ENCODE results near the gene TBL1Y. TPM values are rescaled to one million over a fixed set of nuclear protein-coding genes. Genes with fewer than 3 reads are reported as not detected.
A peak's percentile ranks its signal among the peaks of the same experiment; 100 is the strongest.
"Not testable (repeated sequence)": the region's sequence is repeated elsewhere in the genome, so short reads cannot be mapped to it uniquely, and the experiment has no call there.

Gene TBL1Y
- total RNA-seq, 1 donor from 2014 or later = not detected

GRCh38 chrY:7041983-7042382 is 131.5 kb downstream of the TBL1Y start:
- Mint-ChIP-seq H3K27ac (no peak overlapping the region), H3K36me3 (ENCODE audit: low read depth) (no peaks in the 10 kb centered on the region), H3K4me3 (no peak overlapping the region), H3K4me1 (ENCODE audit: low read depth) (no peaks in the 10 kb centered on the region), H3K27me3 (ENCODE audit: insufficient read depth) (no peaks in the 10 kb centered on the region), H3K9me3 (no peaks in the 10 kb centered on the region)
- no peak for DNase-seq (ENCODE audit: low spot score)
- intact Hi-C loops (cut with micrococcal nuclease) = no loop called here

GRCh38 chrY:7052461-7052860 is 142.0 kb downstream of the TBL1Y start:
- H3K4me1 Mint-ChIP-seq (ENCODE audit: low read depth); DNase-seq (ENCODE audit: low spot score); H3K27me3 Mint-ChIP-seq (ENCODE audit: insufficient read depth); intact Hi-C loops (cut with micrococcal nuclease); H3K36me3 Mint-ChIP-seq (ENCODE audit: low read depth); H3K4me3 Mint-ChIP-seq; H3K27ac Mint-ChIP-seq; H3K9me3 Mint-ChIP-seq: not testable (repeated sequence)

DNA sequence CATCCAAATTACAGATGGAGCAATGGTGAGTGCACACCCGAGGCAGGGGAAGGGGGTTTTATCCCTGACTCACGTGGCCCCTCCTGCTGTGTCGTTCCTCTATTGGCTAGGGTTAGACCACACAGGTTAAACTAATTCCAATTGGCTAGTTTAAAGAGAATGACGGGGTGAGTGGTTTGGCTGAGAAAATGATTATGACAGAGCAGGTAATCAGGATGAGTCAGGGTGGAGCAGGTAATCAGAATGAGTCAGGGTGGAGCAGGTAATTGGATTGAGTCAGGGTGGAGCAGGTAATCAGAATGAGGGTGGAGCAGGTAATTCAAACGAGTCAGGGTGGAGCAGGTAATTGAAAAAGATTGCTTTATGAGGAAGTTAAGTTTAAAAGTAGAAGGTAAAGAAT is 146.4 kb downstream of the TBL1Y start:
- peaks cover 3% of the 10 kb centered on the region for H3K27me3 Mint-ChIP-seq (ENCODE audit: insufficient read depth)
- no peak overlapping the region for H3K27ac Mint-ChIP-seq
- H3K4me1 Mint-ChIP-seq (ENCODE audit: low read depth) = no peaks in the 10 kb centered on the region
- H3K9me3 Mint-ChIP-seq = no peaks in the 10 kb centered on the region
- DNase-seq (ENCODE audit: low spot score) = no peak
- no peak overlapping the region for H3K4me3 Mint-ChIP-seq
- H3K36me3 Mint-ChIP-seq (ENCODE audit: low read depth) = no peaks in the 10 kb centered on the region
- intact Hi-C loops (cut with micrococcal nuclease) = no loop called here

DNA sequence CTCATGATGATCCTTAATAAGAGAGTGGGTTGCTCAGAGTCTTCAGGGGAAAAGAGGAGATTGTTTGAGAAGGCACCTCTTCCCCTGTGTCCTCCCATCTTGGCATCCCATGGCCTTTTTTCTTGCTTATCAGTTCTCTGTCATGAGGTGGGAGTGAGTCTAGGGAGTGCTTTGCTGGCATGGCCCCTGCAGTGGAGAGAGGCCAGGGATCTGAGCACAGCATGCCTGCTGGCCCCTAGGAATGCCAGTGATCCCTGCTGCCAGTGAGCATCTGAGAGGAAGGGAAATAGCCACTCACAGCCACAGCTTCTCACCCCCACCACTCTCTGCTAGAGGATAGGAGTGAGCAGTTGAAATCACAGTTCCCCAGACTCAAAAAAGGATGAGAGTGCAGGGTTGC is 168.2 kb downstream of the TBL1Y start:
- DNase-seq (ENCODE audit: low spot score) = no peak

DNA sequence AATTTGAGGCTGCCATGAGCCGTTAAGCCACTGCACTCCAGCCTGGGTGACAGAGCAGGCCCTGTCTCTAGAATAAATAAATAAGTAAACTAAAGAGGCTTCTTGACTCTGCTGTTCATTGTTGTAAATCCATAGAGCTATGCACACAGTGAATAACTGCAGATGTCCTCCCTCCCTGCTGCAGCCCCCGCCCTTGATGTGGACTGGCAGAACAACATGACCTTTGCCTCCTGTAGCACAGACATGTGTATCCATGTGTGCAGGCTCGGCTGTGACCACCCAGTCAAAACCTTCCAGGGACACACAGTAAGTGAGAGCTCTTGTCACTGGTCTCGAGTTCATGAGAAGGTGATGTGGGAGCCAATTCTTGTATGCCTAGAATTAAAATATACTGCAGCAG is 170.1 kb downstream of the TBL1Y start:
- intact Hi-C loops (cut with micrococcal nuclease); DNase-seq (ENCODE audit: low spot score); H3K9me3 Mint-ChIP-seq; H3K27me3 Mint-ChIP-seq (ENCODE audit: insufficient read depth); H3K36me3 Mint-ChIP-seq (ENCODE audit: low read depth); H3K4me3 Mint-ChIP-seq; H3K4me1 Mint-ChIP-seq (ENCODE audit: low read depth); H3K27ac Mint-ChIP-seq: not testable (repeated sequence)

More for the DNA sequence above, 168.2 kb downstream of the TBL1Y start:
- Mint-ChIP-seq H3K9me3 (no peaks in the 10 kb centered on the region), H3K4me3 (no peak overlapping the region), H3K27me3 (ENCODE audit: insufficient read depth) (peaks cover 2% of the 10 kb centered on the region), H3K27ac (no peak overlapping the region), H3K4me1 (ENCODE audit: low read depth) (no peaks in the 10 kb centered on the region), H3K36me3 (ENCODE audit: low read depth) (no peaks in the 10 kb centered on the region)
- intact Hi-C loops (cut with micrococcal nuclease) = no loop called here

DNA sequence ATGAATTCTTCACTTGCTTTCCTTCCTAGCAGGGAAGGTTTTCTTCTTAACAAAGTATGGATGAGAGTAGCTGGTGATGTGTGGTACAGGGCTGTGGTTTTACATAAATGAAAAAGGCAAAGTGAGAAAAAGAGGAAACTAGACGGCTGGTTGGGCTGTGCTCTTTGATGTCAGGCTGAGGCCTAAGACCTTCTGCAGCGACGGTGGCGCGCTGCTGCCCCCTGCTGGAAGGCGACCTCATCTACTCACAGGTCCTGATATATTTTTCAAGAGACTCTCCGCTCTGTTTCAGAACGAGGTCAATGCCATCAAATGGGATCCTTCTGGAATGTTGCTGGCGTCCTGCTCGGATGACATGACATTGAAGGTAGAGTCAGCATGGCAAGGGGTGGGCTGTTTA is 175.1 kb downstream of the TBL1Y start:
- Mint-ChIP-seq H3K4me1 (ENCODE audit: low read depth) (peaks cover 7% of the 10 kb centered on the region), H3K27me3 (ENCODE audit: insufficient read depth) (peaks cover 2% of the 10 kb centered on the region), H3K4me3 (no peak overlapping the region), H3K36me3 (ENCODE audit: low read depth) (no peaks in the 10 kb centered on the region), H3K9me3 (no peaks in the 10 kb centered on the region), H3K27ac (no peak overlapping the region)
- DNase-seq (ENCODE audit: low spot score) = peak; percentile 63
- intact Hi-C loops (cut with micrococcal nuclease) = loop anchor here (1.0 kb wide), 1 partner anchor 121 kb away; no protein-coding TSS in a partner anchor

GRCh38 chrY:7092836-7093235 is 182.3 kb downstream of the TBL1Y start:
- no peak overlapping the region for H3K4me3 Mint-ChIP-seq

DNA sequence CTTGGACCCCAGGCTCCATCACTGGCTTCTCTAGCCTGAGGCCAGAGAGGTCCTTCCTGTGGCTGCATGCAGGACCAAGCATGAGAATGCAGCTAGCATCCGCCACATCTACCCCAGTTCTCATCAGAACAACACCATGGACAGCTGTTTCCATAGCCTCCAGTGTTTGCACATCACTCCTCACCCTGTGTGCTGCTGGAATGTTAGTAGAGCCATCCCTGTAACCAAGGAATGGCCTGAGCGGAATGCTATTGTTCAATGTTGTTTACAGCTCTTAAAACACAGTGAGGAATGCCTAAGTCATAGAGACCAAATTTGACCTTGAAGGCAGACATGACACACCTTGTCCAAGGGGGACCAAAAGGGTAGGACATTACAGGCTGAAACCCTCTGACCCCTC is 183.9 kb downstream of the TBL1Y start:
- Mint-ChIP-seq H3K9me3 (no peaks in the 10 kb centered on the region), H3K4me1 (ENCODE audit: low read depth) (peaks cover 9% of the 10 kb centered on the region), H3K27ac (no peak overlapping the region), H3K36me3 (ENCODE audit: low read depth) (no peaks in the 10 kb centered on the region), H3K4me3 (no peak overlapping the region), H3K27me3 (ENCODE audit: insufficient read depth) (peaks cover 3% of the 10 kb centered on the region)
- DNase-seq (ENCODE audit: low spot score) = no peak
- intact Hi-C loops (cut with micrococcal nuclease) = no loop called here

More at GRCh38 chrY:7092836-7093235, 182.3 kb downstream of the TBL1Y start:
- Mint-ChIP-seq H3K9me3 (no peaks in the 10 kb centered on the region), H3K36me3 (ENCODE audit: low read depth) (no peaks in the 10 kb centered on the region), H3K4me1 (ENCODE audit: low read depth) (peaks cover 9% of the 10 kb centered on the region), H3K27ac (no peak overlapping the region), H3K27me3 (ENCODE audit: insufficient read depth) (peaks cover 3% of the 10 kb centered on the region)
- intact Hi-C loops (cut with micrococcal nuclease) = no loop called here
- DNase-seq (ENCODE audit: low spot score) = no peak

- Mint-ChIP-seq H3K27me3 (ENCODE audit: insufficient read depth) (no peaks in the 10 kb centered on the region), H3K27ac (no peak overlapping the region)
- DNase-seq (ENCODE audit: low spot score) = no peak
These were observed 186.5 kb downstream of the TBL1Y start for GRCh38 chrY:7097021-7097420.

DNA sequence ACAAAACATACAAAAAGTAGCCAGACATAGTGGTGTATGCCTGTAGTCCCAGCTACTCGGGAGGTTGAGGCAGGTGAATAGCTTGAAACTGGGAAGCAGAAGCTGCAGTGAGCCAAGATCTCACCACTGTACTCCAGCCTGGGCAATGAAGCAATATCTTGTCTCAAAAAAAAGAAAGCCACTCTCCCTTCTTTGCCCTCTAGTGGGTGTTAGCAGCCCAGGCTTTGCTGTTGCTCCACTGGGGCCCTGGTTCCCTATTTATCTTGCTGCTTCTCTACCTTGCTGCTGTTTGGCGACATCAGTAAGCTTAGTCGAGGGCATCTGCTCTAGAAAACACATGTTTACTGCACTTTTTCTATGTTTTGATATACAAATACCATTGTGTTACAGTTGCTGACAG is 189.2 kb downstream of the TBL1Y start:
- H3K9me3 Mint-ChIP-seq = no peaks in the 10 kb centered on the region
- no peak overlapping the region for H3K4me3 Mint-ChIP-seq
- H3K27ac Mint-ChIP-seq = no peak overlapping the region
- H3K27me3 Mint-ChIP-seq (ENCODE audit: insufficient read depth) = no peaks in the 10 kb centered on the region
- H3K4me1 Mint-ChIP-seq (ENCODE audit: low read depth) = peaks cover 26% of the 10 kb centered on the region
- no peaks in the 10 kb centered on the region for H3K36me3 Mint-ChIP-seq (ENCODE audit: low read depth)
- DNase-seq (ENCODE audit: low spot score) = peak; percentile 0
- intact Hi-C loops (cut with micrococcal nuclease) = loop anchor here (10.0 kb wide), 2 partner anchors 145 to 175 kb away; no protein-coding TSS in a partner anchor

More at GRCh38 chrY:7097021-7097420, 186.5 kb downstream of the TBL1Y start:
- Mint-ChIP-seq H3K4me1 (ENCODE audit: low read depth) (peaks cover 14% of the 10 kb centered on the region), H3K36me3 (ENCODE audit: low read depth) (no peaks in the 10 kb centered on the region), H3K4me3 (no peak overlapping the region), H3K9me3 (no peaks in the 10 kb centered on the region)
- intact Hi-C loops (cut with micrococcal nuclease) = no loop called here

GRCh38 chrY:7102680-7103079 is 192.2 kb downstream of the TBL1Y start:
- Mint-ChIP-seq H3K36me3 (ENCODE audit: low read depth) (no peaks in the 10 kb centered on the region), H3K27ac (no peak overlapping the region), H3K4me1 (ENCODE audit: low read depth) (peaks cover 42% of the 10 kb centered on the region), H3K27me3 (ENCODE audit: insufficient read depth) (peaks cover 2% of the 10 kb centered on the region), H3K4me3 (no peak overlapping the region), H3K9me3 (no peaks in the 10 kb centered on the region)
- intact Hi-C loops (cut with micrococcal nuclease) = loop anchor here (10.0 kb wide), 2 partner anchors 142 to 172 kb away; no protein-coding TSS in a partner anchor
- no peak for DNase-seq (ENCODE audit: low spot score)

- H3K4me1 Mint-ChIP-seq (ENCODE audit: low read depth) = peaks cover 52% of the 10 kb centered on the region
- no peak overlapping the region for H3K4me3 Mint-ChIP-seq
These were observed 196.7 kb downstream of the TBL1Y start for GRCh38 chrY:7107179-7107578.

GRCh38 chrY:7110086-7110485 is 199.6 kb downstream of the TBL1Y start:
- DNase-seq (ENCODE audit: low spot score) = no peak
- no peaks in the 10 kb centered on the region for H3K9me3 Mint-ChIP-seq
- H3K27me3 Mint-ChIP-seq (ENCODE audit: insufficient read depth) = peaks cover 3% of the 10 kb centered on the region
- intact Hi-C loops (cut with micrococcal nuclease) = no loop called here
- H3K36me3 Mint-ChIP-seq (ENCODE audit: low read depth) = no peaks in the 10 kb centered on the region
- peaks cover 41% of the 10 kb centered on the region for H3K4me1 Mint-ChIP-seq (ENCODE audit: low read depth)
- H3K27ac Mint-ChIP-seq = peak overlapping the region; percentile 44
- no peak overlapping the region for H3K4me3 Mint-ChIP-seq

More at GRCh38 chrY:7107179-7107578, 196.7 kb downstream of the TBL1Y start:
- no peak for DNase-seq (ENCODE audit: low spot score)
- H3K36me3 Mint-ChIP-seq (ENCODE audit: low read depth) = no peaks in the 10 kb centered on the region
- intact Hi-C loops (cut with micrococcal nuclease) = loop anchor here (10.0 kb wide), 2 partner anchors 138 to 168 kb away; no protein-coding TSS in a partner anchor
- peaks cover 3% of the 10 kb centered on the region for H3K27me3 Mint-ChIP-seq (ENCODE audit: insufficient read depth)
- H3K9me3 Mint-ChIP-seq = no peaks in the 10 kb centered on the region
- H3K27ac Mint-ChIP-seq = peak overlapping the region; percentile 42

- no peak for DNase-seq (ENCODE audit: low spot score)
- Mint-ChIP-seq H3K27ac (no peak overlapping the region), H3K9me3 (no peaks in the 10 kb centered on the region), H3K36me3 (ENCODE audit: low read depth) (no peaks in the 10 kb centered on the region), H3K4me1 (ENCODE audit: low read depth) (peaks cover 12% of the 10 kb centered on the region), H3K4me3 (no peak overlapping the region), H3K27me3 (ENCODE audit: insufficient read depth) (no peaks in the 10 kb centered on the region)
- intact Hi-C loops (cut with micrococcal nuclease) = no loop called here
These were observed 205.4 kb downstream of the TBL1Y start for GRCh38 chrY:7115871-7116270.
